ENCODE results near the gene LBX2.
A peak's percentile ranks its signal among the peaks of the same experiment; 100 is the strongest.

LBX2 gene

GRCh38 chr2:74499267-74499939 is at the start of gene LBX2:
LBX2 (minus strand) TSS chr2:74499603; CDS start chr2:74499537, 66 bp downstream.
- DNase-seq = peak; percentile 67

- DNase-seq = no peak
Measured at GRCh38 chr2:74548285-74548899, 49.0 kb upstream of the LBX2 start.

- DNase-seq = no peak
Measured at GRCh38 chr2:74546004-74546403, 46.6 kb upstream of the LBX2 start.

- DNase-seq = no peak
Measured at GRCh38 chr2:74544634-74545033, 45.2 kb upstream of the LBX2 start.

- no peak for DNase-seq
Measured at GRCh38 chr2:74542978-74543377, 43.6 kb upstream of the LBX2 start.

- no peak for DNase-seq
Measured at GRCh38 chr2:74540291-74540690, 40.9 kb upstream of the LBX2 start.

GRCh38 chr2:74538881-74539339 is 39.5 kb upstream of the LBX2 start:
- DNase-seq = no peak

- DNase-seq = no peak
Measured at GRCh38 chr2:74537140-74537539, 37.7 kb upstream of the LBX2 start.

- no peak for DNase-seq
Measured at GRCh38 chr2:74536166-74536950, 37.0 kb upstream of the LBX2 start.

GRCh38 chr2:74535440-74535965 is 36.1 kb upstream of the LBX2 start:
- no peak for DNase-seq

GRCh38 chr2:74534411-74534810 is 35.0 kb upstream of the LBX2 start:
- no peak for DNase-seq

GRCh38 chr2:74533464-74533863 is 34.1 kb upstream of the LBX2 start:
- no peak for DNase-seq

- DNase-seq = no peak
Measured at GRCh38 chr2:74532222-74532621, 32.8 kb upstream of the LBX2 start.

- DNase-seq = no peak
Measured at GRCh38 chr2:74531666-74532065, 32.3 kb upstream of the LBX2 start.

- peak; percentile 71 for DNase-seq
Measured at GRCh38 chr2:74530239-74531187, 31.1 kb upstream of the LBX2 start.

GRCh38 chr2:74529357-74530238 is 30.2 kb upstream of the LBX2 start, which contains the start of the genes AUP1 and HTRA2:
AUP1 (minus strand) TSS chr2:74529706; CDS start chr2:74529629, 77 bp downstream.
HTRA2 (plus strand) TSS chr2:74529933; CDS start chr2:74530007, 74 bp downstream.
- DNase-seq = peak; percentile 99

- DNase-seq = no peak
Measured at GRCh38 chr2:74528600-74529356, 29.4 kb upstream of the LBX2 start.

- no peak for DNase-seq
Measured at GRCh38 chr2:74527741-74528140, 28.3 kb upstream of the LBX2 start.

GRCh38 chr2:74526649-74527230 is 27.3 kb upstream of the LBX2 start:
- DNase-seq = no peak
